Measurements from ENCODE around the gene FRAT1.
A peak's percentile ranks its signal among the peaks of the same experiment; 100 is the strongest.

Gene FRAT1

DNA sequence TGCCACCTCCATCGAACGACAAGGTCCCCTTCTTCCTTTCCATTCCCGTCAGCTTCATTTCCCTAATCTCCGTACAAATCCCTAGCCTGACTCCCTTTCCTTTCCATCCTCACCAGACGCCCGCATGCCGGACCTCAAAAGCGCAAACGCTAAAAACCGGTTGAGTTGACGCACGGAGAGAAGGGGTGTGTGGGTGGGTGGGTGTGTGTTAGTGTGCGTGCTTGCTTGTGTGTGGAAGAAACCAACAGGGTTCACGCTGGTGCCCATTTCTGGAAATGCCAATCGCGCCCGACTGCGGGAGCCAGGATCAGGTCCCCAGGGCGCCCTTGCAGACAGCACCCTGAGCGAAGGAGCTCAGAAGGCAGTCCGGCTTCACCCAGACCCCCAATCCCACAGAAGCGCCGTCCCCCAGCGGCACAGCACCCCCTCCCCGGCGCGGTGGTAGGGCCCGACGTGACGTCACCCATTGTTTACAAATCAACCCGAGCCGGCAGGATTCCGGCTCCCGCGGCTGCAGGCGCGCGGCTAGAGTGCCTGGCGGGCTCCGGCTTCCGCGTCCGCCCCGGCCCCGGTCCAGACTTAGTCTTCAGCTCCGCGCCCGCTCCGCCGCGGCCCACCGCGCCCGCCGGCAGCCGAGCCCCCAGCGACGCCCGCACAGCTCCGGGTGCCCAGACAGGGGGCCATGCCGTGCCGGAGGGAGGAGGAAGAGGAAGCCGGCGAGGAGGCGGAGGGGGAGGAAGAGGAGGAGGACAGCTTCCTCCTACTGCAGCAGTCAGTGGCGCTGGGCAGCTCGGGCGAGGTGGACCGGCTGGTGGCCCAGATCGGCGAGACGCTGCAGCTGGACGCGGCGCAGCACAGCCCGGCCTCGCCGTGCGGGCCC is at the start of gene FRAT1 (continued):
- TF ChIP-seq YY2 (tag by site-specific recombination; IDR thresholded peaks at IDR 0.05) (peak; percentile 26; the same call in 1 of the 2 replicates), HOXC10 (CRISPR knock-in tag; IDR thresholded peaks at IDR 0.05) (no peak), ZBTB26 (tag by site-specific recombination; optimal IDR thresholded peaks at IDR 0.05) (peak; percentile 84), KLF7 (tag by site-specific recombination; IDR thresholded peaks at IDR 0.05; ENCODE audit: borderline replicate concordance) (no peak), ZNF19 (tag by site-specific recombination; IDR thresholded peaks at IDR 0.05; ENCODE audit: low read depth) (no peak), ZNF121 (tag by site-specific recombination; IDR thresholded peaks at IDR 0.05) (0 out of 2 replicates have a peak, but pooled peaks have one; percentile 6), EGR2 (tag by site-specific recombination; IDR thresholded peaks at IDR 0.05; ENCODE audit: low read depth) (peak; percentile 72), BCL6B (tag by site-specific recombination; IDR thresholded peaks at IDR 0.05) (no peak), ZNF174 (tag by site-specific recombination; IDR thresholded peaks at IDR 0.05) (no peak), ZNF544 (tag by site-specific recombination; IDR thresholded peaks at IDR 0.05) (no peak), ATF2 (tag by site-specific recombination; IDR thresholded peaks at IDR 0.05; ENCODE audit: low read depth) (peak; percentile 99), ZNF580 (tag by site-specific recombination; IDR thresholded peaks at IDR 0.05) (peak; percentile 88), ZBTB49 (tag by site-specific recombination; IDR thresholded peaks at IDR 0.05; ENCODE audit: low read depth) (no peak), ZSCAN30 (tag by site-specific recombination; IDR thresholded peaks at IDR 0.05) (peak; percentile 94; the same call in 1 of the 2 replicates), ZNF501 (tag by site-specific recombination; IDR thresholded peaks at IDR 0.05) (peak; percentile 94), FEZF1 (tag by site-specific recombination; IDR thresholded peaks at IDR 0.05) (peak; percentile 61), ZNF184 (tag by site-specific recombination; IDR thresholded peaks at IDR 0.05) (no peak), ZNF654 (tag by site-specific recombination; IDR thresholded peaks at IDR 0.05; ENCODE audit: low read depth) (no peak), ZNF302 (tag by site-specific recombination; IDR thresholded peaks at IDR 0.05; ENCODE audit: low read depth) (no peak), MZF1 (tag by site-specific recombination; IDR thresholded peaks at IDR 0.05; ENCODE audit: borderline replicate concordance) (no peak), ZNF791 (tag by site-specific recombination; IDR thresholded peaks at IDR 0.05) (no peak), GLI4 (tag by site-specific recombination; IDR thresholded peaks at IDR 0.05) (no peak), ZNF132 (tag by site-specific recombination; IDR thresholded peaks at IDR 0.05; ENCODE audit: borderline replicate concordance) (no peak)
- TF ChIP-seq, protein P1, sequence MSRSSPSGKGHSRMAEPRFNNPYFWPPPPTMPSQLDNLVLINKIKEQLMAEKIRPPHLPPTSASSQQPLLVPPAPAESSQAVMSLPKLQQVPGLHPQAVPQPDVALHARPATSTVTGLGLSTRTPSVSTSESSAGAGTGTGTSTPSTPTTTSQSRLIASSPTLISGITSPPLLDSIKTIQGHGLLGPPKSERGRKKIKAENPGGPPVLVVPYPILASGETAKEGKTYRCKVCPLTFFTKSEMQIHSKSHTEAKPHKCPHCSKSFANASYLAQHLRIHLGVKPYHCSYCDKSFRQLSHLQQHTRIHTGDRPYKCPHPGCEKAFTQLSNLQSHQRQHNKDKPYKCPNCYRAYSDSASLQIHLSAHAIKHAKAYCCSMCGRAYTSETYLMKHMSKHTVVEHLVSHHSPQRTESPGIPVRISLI (tag by site-specific recombination; IDR thresholded peaks at IDR 0.05) = no peak
- TF ChIP-seq, protein P2, sequence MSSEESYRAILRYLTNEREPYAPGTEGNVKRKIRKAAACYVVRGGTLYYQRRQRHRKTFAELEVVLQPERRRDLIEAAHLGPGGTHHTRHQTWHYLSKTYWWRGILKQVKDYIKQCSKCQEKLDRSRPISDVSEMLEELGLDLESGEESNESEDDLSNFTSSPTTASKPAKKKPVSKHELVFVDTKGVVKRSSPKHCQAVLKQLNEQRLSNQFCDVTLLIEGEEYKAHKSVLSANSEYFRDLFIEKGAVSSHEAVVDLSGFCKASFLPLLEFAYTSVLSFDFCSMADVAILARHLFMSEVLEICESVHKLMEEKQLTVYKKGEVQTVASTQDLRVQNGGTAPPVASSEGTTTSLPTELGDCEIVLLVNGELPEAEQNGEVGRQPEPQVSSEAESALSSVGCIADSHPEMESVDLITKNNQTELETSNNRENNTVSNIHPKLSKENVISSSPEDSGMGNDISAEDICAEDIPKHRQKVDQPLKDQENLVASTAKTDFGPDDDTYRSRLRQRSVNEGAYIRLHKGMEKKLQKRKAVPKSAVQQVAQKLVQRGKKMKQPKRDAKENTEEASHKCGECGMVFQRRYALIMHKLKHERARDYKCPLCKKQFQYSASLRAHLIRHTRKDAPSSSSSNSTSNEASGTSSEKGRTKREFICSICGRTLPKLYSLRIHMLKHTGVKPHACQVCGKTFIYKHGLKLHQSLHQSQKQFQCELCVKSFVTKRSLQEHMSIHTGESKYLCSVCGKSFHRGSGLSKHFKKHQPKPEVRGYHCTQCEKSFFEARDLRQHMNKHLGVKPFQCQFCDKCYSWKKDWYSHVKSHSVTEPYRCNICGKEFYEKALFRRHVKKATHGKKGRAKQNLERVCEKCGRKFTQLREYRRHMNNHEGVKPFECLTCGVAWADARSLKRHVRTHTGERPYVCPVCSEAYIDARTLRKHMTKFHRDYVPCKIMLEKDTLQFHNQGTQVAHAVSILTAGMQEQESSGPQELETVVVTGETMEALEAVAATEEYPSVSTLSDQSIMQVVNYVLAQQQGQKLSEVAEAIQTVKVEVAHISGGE (tag by site-specific recombination; conservative IDR thresholded peaks at IDR 0.05; ENCODE audit: low read depth) = no peak; the same call in 1 of the 2 replicates
